ENCODE data around the gene HK1.
"Not testable (repeated sequence)": the region's sequence is repeated elsewhere in the genome, so short reads cannot be mapped to it uniquely, and the experiment has no call there.

Gene HK1

DNA sequence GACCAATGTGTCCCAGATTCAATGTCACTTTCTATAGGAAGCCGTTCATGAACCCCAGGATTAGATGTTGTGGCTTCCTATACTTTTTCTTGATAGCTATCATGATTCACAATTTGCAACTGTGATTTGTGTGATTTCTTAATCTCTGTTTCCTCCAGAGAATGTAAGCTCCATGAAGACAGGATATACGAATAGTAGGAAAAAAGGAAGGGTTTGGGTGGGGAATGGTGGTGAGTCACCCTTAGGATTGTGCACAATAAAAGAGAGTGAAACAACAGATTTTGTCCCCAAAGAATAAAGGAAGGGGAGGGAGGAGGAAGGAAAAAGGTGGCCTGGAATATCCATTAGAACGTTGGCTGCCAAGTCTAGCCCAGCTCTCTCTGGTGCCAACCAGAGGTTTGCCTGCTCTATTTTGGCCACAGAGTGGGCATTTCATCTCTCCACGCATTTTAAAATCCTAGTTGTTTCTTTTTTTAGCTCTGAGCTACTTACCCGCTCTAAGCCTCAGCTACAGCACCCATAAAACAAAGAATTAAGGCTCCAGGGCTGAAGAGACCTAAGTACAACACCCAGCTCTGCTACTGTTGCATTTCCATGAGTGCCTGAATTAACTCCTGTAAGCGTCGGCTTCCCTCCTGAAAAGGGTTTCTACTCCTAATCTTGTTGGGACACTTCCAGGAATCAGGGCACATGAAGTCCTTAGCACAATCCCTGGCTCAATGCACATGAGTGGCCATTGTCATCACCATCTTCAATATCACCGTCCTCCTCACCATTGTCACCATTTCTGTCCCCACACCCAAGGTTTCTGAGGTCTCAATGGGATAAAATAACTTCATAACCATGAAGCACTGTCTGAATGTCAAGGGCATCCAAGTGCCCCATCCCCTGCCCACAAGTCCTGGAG is 3.5 kb downstream of the HK1 start:
- no peaks in the 10 kb centered on the region for H3K9me3 ChIP-seq (ENCODE audit: insufficient read depth, low read depth, low read length)
- no peaks in the 10 kb centered on the region for H3K36me3 ChIP-seq (ENCODE audit: insufficient read depth, low read length)
- H3K27me3 ChIP-seq (ENCODE audit: insufficient read depth, low read length): no peaks in the 10 kb centered on the region
- WGBS: 94% methylated on average over 8 of the region's 8 CpGs
- H3K9ac ChIP-seq (ENCODE audit: low read depth, low read length): no peak overlapping the region
- no peak overlapping the region for H3K4me3 ChIP-seq (ENCODE audit: low read length)
- H3K4me1 ChIP-seq (ENCODE audit: insufficient read depth, low read length): peaks cover 19% of the 10 kb centered on the region
- no peak overlapping the region for H3K27ac ChIP-seq (ENCODE audit: low read depth, low read length)

DNA sequence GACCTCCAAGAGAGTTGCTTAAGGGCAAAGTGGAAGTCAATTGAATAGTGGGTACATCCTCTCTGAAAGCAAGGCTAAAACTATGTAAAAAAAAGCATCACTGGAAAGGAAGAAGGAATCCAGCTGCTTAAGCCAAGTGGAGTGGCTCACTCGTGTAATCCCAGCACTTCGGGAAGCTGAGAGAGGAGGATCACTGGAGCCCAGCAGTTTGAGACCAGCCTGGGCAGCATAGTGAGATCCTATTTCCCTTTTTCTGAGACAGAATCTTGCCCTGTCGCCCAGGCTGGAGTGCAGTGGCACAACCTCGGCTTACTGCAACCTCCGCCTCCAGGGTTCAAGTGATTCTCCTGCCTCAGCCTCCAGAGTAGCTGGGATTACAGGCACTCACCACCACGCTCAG is 6.1 kb downstream of the HK1 start:
- not testable (repeated sequence) for H3K4me1 ChIP-seq (ENCODE audit: insufficient read depth, low read length)

DNA sequence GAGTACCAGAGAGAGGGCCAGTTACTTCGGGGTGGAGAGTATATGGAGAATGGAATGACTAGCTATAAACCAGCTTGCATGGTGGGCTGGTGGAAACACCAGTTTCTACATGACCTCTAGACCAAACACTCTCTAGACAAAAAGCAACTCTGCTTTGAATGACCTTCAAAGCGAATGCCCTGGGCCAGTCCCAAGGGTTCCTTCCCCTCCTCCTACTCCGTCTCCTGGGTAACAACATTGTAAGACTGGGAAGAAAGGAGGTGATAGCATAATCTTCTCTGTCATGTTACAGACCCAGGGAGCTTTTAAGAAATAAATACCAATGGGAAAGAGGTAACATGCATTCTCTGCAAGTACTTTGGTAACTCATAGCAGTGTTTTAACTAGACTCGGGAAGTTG is 7.4 kb downstream of the HK1 start:
- Histone ChIP-seq H3K9me3 (ENCODE audit: insufficient read depth, low read depth, low read length) (no peaks in the 10 kb centered on the region), H3K36me3 (ENCODE audit: insufficient read depth, low read length) (no peaks in the 10 kb centered on the region), H3K27me3 (ENCODE audit: insufficient read depth, low read length) (no peaks in the 10 kb centered on the region), H3K4me3 (ENCODE audit: low read length) (no peak overlapping the region), H3K4me1 (ENCODE audit: insufficient read depth, low read length) (peaks cover 7% of the 10 kb centered on the region; the same call in 1 of the 2 replicates), H3K9ac (ENCODE audit: low read depth, low read length) (no peak overlapping the region), H3K27ac (ENCODE audit: low read depth, low read length) (no peak overlapping the region)
- 80% methylated on average over 4 of the region's 4 CpGs for WGBS

More for the DNA sequence above, 6.1 kb downstream of the HK1 start:
- H3K36me3 ChIP-seq (ENCODE audit: insufficient read depth, low read length); H3K27me3 ChIP-seq (ENCODE audit: insufficient read depth, low read length); H3K4me3 ChIP-seq (ENCODE audit: low read length); H3K9ac ChIP-seq (ENCODE audit: low read depth, low read length); H3K9me3 ChIP-seq (ENCODE audit: insufficient read depth, low read depth, low read length); H3K27ac ChIP-seq (ENCODE audit: low read depth, low read length): not testable (repeated sequence)
- WGBS: 94% methylated on average over 6 of the region's 6 CpGs

DNA sequence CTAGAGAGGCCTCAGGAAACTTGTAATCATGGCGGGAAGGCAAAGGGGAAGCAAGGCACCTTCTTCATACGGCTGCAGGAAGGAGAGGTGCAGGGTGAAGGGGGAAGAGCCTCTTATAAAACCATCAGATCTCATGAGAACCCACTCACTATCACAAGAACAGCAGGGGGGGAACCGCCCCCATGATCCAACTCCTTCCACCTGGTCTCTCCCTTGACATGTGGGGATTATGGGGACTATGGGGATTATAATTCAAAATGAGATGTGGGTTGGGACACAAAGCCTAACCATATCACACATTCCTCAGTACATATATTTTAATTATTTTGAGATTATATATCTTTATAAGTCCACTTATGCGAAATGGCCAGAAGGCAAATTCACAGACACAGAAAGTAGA is 8.9 kb downstream of the HK1 start:
- 90% methylated on average over 2 of the region's 4 CpGs for WGBS
- Histone ChIP-seq H3K4me1 (ENCODE audit: insufficient read depth, low read length) (peaks cover 7% of the 10 kb centered on the region; the same call in 1 of the 2 replicates), H3K4me3 (ENCODE audit: low read length) (no peak overlapping the region)

DNA sequence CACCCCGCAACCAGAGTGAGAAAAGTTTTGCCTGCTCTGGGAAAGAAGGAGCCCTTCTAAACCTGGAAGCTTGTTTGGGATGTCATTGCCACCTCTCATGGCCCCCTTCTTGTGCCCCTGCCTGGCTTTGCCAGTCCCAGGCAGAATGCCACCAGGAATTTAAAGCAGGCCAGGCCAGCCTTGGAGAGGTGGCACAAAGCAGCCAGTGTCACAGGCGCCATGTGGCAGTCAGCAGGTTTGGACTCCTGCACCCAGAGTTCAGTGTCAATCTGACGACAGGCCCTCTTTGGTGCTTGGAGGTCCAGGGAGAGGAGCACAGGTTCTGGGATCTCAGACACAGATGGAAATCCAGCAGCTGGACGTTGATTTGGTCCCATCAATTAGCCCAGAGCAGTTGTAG is 12.7 kb downstream of the HK1 start:
- H3K9me3 ChIP-seq (ENCODE audit: insufficient read depth, low read depth, low read length): no peaks in the 10 kb centered on the region

More for the DNA sequence above, 8.9 kb downstream of the HK1 start:
- Histone ChIP-seq H3K27me3 (ENCODE audit: insufficient read depth, low read length) (no peaks in the 10 kb centered on the region), H3K9me3 (ENCODE audit: insufficient read depth, low read depth, low read length) (no peaks in the 10 kb centered on the region), H3K27ac (ENCODE audit: low read depth, low read length) (no peak overlapping the region), H3K9ac (ENCODE audit: low read depth, low read length) (no peak overlapping the region), H3K36me3 (ENCODE audit: insufficient read depth, low read length) (no peaks in the 10 kb centered on the region)

DNA sequence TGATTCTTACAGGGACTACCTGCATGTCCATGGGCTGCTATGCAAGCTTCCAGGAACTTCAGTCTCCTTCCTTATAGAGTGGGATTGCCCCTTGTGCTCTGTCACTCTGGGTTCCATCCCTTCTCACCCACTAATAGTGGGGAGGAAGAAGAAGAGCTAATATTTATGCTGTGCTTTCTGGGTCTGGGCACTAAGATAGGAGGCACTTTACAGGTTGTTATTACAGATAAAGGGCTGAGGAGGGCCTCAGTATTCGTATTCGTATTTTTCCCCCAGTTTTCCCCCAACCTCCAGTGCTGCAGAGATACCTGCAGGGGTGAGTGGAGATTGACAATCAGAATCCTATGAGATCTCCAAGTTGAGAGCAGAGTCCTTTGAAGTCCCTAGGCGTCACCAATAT is 14.2 kb downstream of the HK1 start:
- Histone ChIP-seq H3K4me3 (ENCODE audit: low read length) (no peak overlapping the region), H3K36me3 (ENCODE audit: insufficient read depth, low read length) (no peaks in the 10 kb centered on the region), H3K27ac (ENCODE audit: low read depth, low read length) (no peak overlapping the region), H3K4me1 (ENCODE audit: insufficient read depth, low read length) (no peaks in the 10 kb centered on the region), H3K9me3 (ENCODE audit: insufficient read depth, low read depth, low read length) (no peaks in the 10 kb centered on the region), H3K27me3 (ENCODE audit: insufficient read depth, low read length) (no peaks in the 10 kb centered on the region), H3K9ac (ENCODE audit: low read depth, low read length) (no peak overlapping the region)
- WGBS: 66% methylated on average over 3 of the region's 3 CpGs

More for the DNA sequence above, 12.7 kb downstream of the HK1 start:
- Histone ChIP-seq H3K27me3 (ENCODE audit: insufficient read depth, low read length) (no peaks in the 10 kb centered on the region), H3K4me3 (ENCODE audit: low read length) (no peak overlapping the region), H3K4me1 (ENCODE audit: insufficient read depth, low read length) (no peaks in the 10 kb centered on the region; the same call in 1 of the 2 replicates), H3K36me3 (ENCODE audit: insufficient read depth, low read length) (no peaks in the 10 kb centered on the region), H3K27ac (ENCODE audit: low read depth, low read length) (no peak overlapping the region), H3K9ac (ENCODE audit: low read depth, low read length) (no peak overlapping the region)
- 94% methylated on average over 4 of the region's 4 CpGs for WGBS

DNA sequence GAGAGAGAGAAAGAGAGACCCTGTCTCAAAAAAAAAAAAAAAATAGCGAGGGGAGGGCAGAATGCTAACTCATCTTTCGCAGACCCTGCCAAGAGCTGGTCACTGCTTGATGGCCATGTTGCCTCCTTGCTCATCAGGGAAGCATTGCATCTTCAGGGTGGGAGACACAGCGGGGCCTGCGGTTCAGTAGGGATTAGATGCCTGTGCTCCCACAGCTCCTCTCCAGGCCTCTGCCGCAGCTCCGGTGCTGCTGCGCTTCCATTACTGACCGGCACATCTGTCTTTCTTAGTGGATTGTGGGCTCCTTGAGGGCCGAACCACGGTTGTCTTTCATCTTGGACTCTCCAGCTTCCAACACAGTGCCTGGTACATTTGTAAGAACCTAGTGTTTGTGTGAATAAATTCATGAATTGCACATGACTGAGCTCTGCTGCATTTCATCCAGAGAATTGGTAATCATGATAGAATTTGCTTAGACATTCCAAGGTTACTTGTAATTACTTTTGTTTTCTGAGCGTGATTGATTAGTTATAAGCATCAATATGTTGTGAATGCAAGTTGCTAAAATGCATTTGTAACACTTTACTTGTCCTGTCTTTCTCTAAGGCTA is 16.8 kb downstream of the HK1 start:
- Histone ChIP-seq H3K36me3 (ENCODE audit: insufficient read depth, low read length) (no peaks in the 10 kb centered on the region), H3K27ac (ENCODE audit: low read depth, low read length) (no peak overlapping the region), H3K4me3 (ENCODE audit: low read length) (no peak overlapping the region), H3K27me3 (ENCODE audit: insufficient read depth, low read length) (no peaks in the 10 kb centered on the region), H3K9me3 (ENCODE audit: insufficient read depth, low read depth, low read length) (no peaks in the 10 kb centered on the region), H3K9ac (ENCODE audit: low read depth, low read length) (no peak overlapping the region), H3K4me1 (ENCODE audit: insufficient read depth, low read length) (no peaks in the 10 kb centered on the region)
- 89% methylated on average over 11 of the region's 11 CpGs for WGBS

DNA sequence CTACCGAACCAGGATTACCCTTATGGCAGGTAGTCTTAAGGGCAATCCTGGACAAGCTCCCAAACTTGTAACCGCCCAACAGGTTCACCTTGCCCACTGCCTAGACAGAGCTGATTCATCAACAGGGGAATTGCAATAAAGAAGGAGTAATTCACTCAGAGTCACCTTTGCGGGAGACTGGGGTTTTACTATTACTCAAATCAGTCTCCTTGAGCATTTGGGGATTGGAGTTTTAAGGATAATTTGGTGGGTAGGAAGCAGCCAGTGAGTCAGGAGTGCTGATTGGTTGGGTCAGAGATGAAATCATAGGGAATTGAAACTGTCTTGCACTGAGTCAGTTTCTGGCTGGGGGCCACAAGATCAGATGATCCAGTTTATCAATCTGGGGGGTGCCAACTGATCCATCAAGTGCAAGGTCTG is 25.3 kb downstream of the HK1 start:
- Histone ChIP-seq H3K9ac (ENCODE audit: low read depth, low read length) (no peak overlapping the region), H3K27ac (ENCODE audit: low read depth, low read length) (no peak overlapping the region), H3K9me3 (ENCODE audit: insufficient read depth, low read depth, low read length) (0 out of 2 replicates have a peak, but pooled peaks cover 3% of the 10 kb centered on the region), H3K4me3 (ENCODE audit: low read length) (no peak overlapping the region), H3K4me1 (ENCODE audit: insufficient read depth, low read length) (no peaks in the 10 kb centered on the region), H3K36me3 (ENCODE audit: insufficient read depth, low read length) (no peaks in the 10 kb centered on the region), H3K27me3 (ENCODE audit: insufficient read depth, low read length) (no peaks in the 10 kb centered on the region)
- WGBS: 94% methylated on average over 3 of the region's 3 CpGs

DNA sequence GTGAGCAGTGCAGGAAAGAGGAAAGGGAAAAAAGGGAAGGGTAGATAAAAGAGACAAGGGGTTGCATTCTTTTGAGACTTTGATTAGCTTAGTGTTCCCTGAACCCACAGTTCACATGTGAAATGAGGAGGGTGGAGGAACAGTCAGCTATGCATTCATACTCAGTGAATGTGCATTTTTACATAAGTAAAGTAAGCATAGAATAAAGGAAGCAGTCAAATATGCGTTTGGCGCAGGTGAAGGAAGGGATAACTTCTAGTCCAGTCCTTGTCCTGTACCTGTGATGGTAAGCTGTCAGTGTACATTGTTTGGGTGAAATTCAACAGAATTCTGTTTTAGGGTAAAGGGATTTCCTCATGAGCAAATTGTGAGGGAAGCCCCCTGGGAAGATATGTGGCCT is 28.1 kb downstream of the HK1 start:
- H3K9me3 ChIP-seq (ENCODE audit: insufficient read depth, low read depth, low read length): 0 out of 2 replicates have a peak, but pooled peaks cover 4% of the 10 kb centered on the region
- H3K36me3 ChIP-seq (ENCODE audit: insufficient read depth, low read length): no peaks in the 10 kb centered on the region
- no peaks in the 10 kb centered on the region for H3K4me1 ChIP-seq (ENCODE audit: insufficient read depth, low read length)
- 97% methylated on average over 2 of the region's 2 CpGs for WGBS
- no peak overlapping the region for H3K27ac ChIP-seq (ENCODE audit: low read depth, low read length)
- H3K27me3 ChIP-seq (ENCODE audit: insufficient read depth, low read length): no peaks in the 10 kb centered on the region
- no peak overlapping the region for H3K9ac ChIP-seq (ENCODE audit: low read depth, low read length)
- H3K4me3 ChIP-seq (ENCODE audit: low read length): no peak overlapping the region

DNA sequence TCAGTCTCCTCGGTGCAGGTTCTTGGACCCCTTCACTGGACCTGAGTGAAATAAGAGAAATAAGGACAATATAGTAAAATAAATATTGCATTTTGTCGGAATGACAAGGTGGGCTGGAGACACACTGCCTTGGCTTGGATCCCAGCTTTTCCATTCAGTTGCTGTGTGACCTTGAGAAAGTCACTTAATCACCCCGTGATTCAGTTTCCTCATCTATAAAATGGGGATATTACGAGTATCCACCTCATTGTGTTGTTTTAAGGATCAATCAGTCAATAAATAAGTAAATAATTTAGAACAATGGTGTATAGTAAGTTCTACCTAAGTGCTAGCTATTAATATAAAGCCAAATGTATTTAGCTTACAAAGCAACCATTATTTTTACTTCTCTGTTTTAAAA is 29.1 kb downstream of the HK1 start:
- Histone ChIP-seq H3K9me3 (ENCODE audit: insufficient read depth, low read depth, low read length) (0 out of 2 replicates have a peak, but pooled peaks cover 4% of the 10 kb centered on the region), H3K9ac (ENCODE audit: low read depth, low read length) (no peak overlapping the region), H3K27ac (ENCODE audit: low read depth, low read length) (no peak overlapping the region), H3K36me3 (ENCODE audit: insufficient read depth, low read length) (no peaks in the 10 kb centered on the region), H3K4me1 (ENCODE audit: insufficient read depth, low read length) (0 out of 2 replicates have a peak, but pooled peaks cover 1% of the 10 kb centered on the region), H3K27me3 (ENCODE audit: insufficient read depth, low read length) (no peaks in the 10 kb centered on the region), H3K4me3 (ENCODE audit: low read length) (no peak overlapping the region)
- WGBS: 94% methylated on average over 3 of the region's 4 CpGs

DNA sequence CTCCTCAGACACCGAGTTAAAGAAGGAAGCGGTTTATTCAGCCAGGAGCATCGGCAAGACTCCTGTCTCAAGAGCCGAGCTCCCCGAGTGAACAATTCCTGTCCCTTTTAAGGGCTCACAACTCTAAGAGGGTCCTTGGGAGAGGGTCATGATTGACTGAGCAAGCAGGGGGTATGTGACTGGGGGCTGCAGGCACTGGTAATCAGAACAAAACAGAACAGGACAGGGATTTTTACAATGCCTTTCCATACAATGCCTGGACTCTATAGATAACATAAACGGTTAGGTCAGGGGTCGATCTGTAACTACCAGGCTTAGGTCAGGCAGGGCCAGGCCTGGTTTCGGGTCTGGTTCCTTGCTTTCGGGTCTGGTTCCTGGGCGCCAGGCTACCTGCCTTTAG is 30.0 kb downstream of the HK1 start:
- 93% methylated on average over 10 of the region's 10 CpGs for WGBS
- H3K36me3 ChIP-seq (ENCODE audit: insufficient read depth, low read length); H3K9ac ChIP-seq (ENCODE audit: low read depth, low read length); H3K27ac ChIP-seq (ENCODE audit: low read depth, low read length); H3K4me1 ChIP-seq (ENCODE audit: insufficient read depth, low read length); H3K27me3 ChIP-seq (ENCODE audit: insufficient read depth, low read length); H3K4me3 ChIP-seq (ENCODE audit: low read length); H3K9me3 ChIP-seq (ENCODE audit: insufficient read depth, low read depth, low read length): not testable (repeated sequence)

Data from HUES64 (cell line).